Measurements from ENCODE around the gene CDH8.

DNA sequence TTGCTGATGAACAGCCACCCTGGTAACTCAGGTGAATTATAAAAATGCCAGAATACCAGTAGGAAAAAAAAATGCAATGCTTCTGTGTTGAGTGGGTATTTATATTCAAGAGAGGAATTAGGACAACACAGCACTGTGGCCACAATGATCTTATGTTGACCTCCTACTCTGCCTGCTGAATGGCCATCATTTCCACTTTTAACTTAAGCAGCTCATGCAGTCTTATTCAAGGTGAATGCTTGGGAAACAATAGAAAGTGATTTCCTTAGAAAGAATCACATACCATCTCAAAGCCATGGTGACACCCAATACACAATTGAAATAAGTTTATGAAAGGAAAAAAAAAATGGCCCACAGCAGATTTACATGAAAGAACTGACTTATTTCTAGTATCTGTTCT is 224.0 kb downstream of the CDH8 start:
- TF ChIP-seq, protein P1, sequence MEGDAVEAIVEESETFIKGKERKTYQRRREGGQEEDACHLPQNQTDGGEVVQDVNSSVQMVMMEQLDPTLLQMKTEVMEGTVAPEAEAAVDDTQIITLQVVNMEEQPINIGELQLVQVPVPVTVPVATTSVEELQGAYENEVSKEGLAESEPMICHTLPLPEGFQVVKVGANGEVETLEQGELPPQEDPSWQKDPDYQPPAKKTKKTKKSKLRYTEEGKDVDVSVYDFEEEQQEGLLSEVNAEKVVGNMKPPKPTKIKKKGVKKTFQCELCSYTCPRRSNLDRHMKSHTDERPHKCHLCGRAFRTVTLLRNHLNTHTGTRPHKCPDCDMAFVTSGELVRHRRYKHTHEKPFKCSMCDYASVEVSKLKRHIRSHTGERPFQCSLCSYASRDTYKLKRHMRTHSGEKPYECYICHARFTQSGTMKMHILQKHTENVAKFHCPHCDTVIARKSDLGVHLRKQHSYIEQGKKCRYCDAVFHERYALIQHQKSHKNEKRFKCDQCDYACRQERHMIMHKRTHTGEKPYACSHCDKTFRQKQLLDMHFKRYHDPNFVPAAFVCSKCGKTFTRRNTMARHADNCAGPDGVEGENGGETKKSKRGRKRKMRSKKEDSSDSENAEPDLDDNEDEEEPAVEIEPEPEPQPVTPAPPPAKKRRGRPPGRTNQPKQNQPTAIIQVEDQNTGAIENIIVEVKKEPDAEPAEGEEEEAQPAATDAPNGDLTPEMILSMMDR (conservative IDR thresholded peaks at IDR 0.05 in 1 of 2, IDR thresholded peaks at IDR 0.05 in 1 of 2; ENCODE audit: extremely low read depth in 1 of 2, insufficient read depth in 1 of 2, low read depth in 1 of 2, low read length in 2 of 2), result no peak
- no peak for TF ChIP-seq EZH2 (IDR thresholded peaks at IDR 0.05; ENCODE audit: borderline replicate concordance, low read length)

Data from mammary epithelial cell (primary cell).